HTERT RPE-1 (cell line): Measurements from ENCODE around the gene CDC42SE2.
"Not testable (repeated sequence)": the region's sequence is repeated elsewhere in the genome, so short reads cannot be mapped to it uniquely, and the experiment has no call there.

Experiments
- in situ Hi-C: fragments of 300-500 bp; cut with MboI; formaldehyde crosslinking; loops from 4 replicates; pipeline ENCODE4 v1.14.3; 2020; ENCODE audit warnings: low sequenced_read_pairs

CDC42SE2 gene

DNA sequence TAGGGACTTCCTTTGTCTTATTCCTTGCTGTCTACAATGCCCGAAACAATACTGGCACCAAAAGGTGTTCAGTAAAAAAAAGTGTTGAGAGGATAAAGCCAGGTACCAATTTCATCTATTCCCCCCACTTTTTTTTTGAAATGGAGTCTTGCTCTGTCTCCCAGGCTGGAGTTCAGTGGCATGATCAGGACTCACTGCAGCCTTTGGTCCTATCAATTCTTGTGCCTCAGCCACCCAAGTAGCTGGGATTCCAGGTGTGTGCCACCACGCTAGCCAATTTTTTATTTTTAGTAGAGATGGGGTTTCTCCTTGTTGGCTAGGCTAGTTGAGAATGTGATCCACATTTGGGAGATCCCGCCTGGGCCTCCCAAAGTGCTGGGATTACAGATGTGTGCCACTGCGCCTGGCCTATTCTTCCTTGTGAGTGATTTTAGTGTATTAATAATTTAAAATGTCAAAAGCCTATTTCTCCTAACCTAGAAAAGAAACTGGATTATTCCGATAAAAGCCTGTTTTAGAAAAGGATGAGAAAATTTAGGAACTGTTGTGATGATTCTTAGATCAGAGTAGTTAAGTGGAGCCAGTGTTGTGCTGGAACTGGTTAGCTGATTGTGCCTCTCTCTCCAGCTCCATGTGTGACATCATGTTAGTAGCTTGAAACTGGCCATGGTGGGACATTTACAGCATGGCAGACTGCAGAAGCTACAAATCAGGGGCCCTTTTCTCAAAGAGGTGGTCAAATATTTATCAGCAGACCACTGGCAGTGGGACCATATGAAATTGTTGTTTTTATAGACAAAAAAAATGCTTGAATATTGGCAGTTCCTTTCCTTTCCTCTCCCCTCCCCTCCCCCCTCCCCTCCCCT is 14.3 kb downstream of the CDC42SE2 start:
- in situ Hi-C loops, result no loop called here

DNA sequence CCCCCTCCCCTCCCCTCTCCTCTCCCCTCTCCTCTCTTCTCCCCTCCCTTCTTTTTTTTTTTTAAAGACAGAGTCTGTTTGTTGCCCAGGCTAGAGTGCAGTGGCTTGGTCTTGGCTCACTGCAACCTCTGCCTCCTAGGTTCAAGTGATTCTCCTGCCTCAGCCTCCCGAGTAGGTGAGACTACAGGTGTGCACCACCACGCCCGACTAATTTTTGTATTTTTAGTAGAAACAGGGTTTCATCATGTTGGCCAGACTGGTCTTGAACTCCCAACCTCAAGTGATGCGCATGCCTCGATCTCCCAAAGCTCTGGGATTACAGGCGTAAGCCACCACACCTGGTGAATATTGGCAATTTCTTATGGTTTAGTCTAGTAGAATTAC is 14.9 kb downstream of the CDC42SE2 start:
- in situ Hi-C loops, result not testable (repeated sequence)

DNA sequence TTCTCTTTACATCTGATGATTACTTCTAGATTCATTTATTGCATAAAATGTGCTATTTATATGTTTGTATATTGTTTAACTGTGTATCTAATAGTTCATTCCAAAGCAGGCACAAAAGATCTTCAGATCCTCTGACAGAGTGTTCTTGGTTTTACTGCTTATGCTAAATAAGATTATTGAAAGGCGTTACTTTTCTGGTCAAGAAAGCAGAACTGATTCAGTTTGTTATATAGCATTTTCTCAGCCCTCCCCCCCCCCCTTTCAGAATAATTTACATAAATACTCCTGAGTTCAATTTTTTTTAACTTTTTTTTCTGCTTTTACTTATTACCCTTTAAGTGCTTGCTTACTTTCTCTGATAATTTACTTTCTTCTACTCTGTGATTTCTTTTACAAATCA is 15.4 kb downstream of the CDC42SE2 start:
- in situ Hi-C loops, result no loop called here

DNA sequence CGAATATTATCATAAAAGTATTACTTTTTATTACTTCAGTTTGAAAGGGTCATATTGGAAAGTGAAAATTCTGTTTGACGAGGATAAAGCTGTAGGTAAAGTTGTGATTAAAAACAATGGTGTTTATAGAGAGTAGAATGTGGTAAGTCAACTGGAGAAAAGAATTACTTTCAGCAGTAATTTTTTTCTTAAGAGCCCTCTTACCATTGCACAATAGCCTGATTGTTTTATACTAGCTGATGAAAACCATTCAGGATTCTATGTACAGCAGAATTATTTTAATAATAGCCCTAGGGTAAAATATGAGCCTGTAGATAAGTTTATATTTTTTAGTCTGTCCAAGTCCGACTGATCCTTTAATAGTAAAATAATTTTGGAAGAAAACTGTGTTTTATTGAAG is 16.6 kb downstream of the CDC42SE2 start:
- in situ Hi-C loops, result no loop called here

DNA sequence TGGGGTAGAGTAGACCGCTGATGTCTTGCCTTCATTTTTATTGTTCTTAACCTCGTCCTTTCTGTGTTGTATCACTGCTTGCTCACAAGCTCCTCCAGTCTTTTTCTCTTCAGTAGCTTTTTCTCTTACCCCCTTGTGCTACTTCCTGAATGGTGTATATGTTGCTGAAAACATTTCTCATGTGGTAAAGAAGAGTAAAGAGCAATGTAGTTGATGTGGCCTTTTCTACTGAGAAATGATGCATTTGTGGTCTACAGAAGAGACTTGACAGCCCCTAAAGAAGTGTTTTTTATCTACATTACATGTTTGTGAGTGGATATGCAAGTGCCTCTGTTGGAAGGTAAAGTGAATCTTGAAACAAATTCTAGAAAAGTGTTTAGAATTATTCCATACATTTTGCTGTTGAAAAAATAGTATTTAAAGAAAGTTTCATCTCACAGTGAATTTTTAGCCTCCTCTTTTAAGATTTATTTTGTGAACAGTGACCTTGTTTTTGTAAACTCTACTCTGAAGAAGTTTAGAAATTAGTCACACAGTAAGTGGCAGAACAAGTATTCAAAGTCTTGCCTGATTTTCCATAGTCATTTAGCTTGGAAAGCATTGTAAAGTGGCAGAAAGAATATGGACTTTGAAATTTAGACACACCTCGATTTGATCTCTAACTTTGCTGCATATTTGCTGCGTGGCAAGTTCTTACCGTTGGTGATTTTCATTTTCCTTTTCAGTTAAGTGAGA is 17.4 kb downstream of the CDC42SE2 start:
- in situ Hi-C loops, result no loop called here

DNA sequence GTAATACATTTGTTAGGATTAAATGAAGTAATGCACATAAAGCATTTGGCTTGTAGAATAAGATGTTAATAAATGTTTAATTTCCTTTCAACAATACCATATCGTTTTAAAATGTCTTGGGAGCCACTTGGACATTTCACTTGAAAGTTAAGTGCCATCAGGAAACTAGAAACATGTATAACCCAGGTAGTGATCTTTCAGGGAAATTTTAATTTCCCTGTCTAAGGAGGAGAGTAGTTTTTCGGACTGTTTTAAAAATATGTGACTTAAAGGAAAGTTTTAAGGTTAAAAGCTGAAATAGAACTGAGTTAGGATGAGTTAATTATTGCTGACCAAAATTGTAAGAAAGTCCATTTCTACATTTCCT is 18.0 kb downstream of the CDC42SE2 start:
- in situ Hi-C loops, result no loop called here

DNA sequence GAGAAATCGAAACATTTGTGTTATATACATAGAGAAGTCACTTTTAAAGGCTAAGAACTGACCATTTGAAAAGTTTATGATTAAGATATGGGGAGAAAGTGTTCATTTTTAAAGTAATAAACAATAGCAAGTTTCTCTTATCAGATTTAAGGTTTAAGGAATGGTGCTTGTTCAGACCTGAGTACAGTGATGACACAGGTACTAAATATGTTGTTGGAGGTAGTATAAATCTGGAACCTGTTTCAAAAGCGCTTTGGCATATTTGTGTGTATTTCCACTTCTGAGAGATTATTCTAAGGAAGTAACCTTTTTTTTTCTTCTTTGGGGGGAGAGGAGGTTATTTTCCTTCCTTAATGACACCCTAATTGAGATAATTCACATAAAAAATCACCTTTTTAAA is 18.4 kb downstream of the CDC42SE2 start:
- in situ Hi-C loops, result no loop called here

DNA sequence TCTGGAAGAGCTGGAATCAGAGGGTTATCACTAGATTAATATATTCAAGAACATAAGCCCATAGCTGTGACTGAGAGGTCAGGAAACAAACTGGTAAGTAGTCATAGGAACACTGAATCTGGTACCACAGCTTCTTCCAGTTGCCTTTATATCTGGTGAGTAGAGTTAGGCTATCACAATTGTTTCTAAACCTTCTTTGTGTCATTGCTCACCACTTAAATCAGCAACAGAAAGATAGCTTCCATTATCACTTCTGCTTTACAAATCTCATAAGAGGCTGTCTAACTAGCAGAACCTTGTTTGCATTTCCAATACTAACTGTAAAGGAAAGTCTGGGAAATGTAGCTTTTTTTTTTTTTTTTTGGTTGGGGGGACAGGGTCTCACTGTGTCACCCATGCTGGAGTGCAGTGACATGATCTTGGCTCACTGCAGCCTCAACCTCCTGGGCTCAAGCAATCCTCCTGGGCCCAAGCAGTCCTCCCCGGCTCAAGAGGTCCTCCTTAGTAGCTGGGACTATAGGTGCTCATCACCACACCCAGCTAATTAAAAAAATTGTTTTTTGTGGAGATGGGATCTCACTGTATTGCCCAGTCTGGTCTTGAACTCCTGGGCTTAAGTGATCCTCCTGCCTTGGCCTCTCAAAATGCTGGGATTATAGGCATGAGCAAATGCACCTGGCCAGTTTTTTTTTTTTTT is 22.0 kb downstream of the CDC42SE2 start:
- in situ Hi-C loops, result no loop called here

DNA sequence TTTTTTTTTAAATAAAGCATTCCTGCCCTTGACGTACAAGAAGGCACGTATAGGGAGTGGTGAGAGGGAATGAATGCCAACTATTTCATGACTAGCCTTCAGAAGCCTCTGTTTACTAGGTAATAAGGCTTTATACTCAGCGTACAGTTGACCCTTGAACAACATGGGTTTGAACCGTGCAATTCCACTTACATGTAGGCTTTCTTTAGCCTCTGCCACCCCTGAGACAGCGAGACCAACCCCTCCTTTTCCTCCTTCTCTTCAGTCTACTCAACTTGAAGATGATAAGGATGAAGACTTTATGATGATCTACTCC is 22.5 kb downstream of the CDC42SE2 start:
- in situ Hi-C loops, result no loop called here

DNA sequence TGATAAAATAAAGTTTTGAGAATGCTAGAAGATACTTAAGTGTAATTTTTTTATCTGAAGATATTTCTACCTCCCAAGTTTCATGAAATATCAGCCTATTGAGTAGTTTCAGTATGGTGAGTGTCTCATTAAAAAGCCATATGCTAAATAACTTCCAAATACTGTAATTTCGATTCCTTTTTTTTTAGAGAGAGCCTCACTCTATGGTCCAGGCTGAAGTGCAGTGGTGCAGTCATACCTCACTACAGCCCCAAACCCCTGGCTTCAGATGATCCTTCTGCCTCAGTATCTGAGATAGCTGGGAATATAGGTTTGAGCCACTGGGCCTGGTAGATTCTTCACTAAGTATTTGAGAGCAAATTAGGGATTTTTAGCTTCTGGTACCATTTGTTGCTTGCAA is 24.5 kb downstream of the CDC42SE2 start:
- in situ Hi-C loops, result no loop called here

DNA sequence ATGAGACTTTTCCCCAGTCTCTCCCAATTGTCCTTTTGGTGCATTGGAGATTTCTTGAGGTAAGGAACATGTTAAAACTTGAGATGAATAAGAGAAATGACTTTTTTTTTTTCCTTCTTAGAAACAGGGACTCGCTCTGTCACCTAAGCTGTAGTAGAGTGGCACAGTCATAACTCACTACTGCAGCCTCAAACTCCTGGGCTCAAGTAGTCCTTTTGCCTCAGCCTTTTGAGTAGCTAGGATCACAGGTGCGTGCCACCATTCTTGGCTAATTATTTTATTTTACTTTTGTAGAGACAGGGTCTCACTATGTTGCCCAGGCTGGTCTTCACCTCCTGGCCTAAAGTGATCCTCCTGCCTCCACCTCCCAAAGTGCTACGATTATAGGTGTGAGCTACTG is 25.9 kb downstream of the CDC42SE2 start:
- in situ Hi-C loops, result no loop called here

DNA sequence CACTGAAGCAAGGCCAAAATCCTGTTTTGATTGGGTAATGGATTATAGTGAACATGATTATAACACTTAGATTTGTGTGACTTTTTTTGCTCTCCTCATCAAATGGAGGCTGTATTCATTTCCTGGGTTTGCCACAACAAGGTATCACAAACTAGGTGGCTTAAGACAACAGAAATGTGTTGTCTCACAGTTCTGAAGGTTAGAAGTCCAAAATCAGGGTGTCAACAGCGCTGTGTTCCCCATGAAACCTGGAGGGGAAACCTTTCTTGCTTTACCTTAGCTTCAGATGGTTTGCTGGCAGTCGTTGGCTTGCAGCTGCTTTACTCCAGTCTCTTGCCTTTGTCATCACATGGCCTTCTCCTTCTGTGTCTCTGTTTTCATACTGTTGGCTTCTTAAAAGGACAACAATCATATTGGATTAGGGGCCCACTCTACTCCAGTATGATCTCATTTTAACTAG is 32.4 kb downstream of the CDC42SE2 start:
- in situ Hi-C loops, result no loop called here

DNA sequence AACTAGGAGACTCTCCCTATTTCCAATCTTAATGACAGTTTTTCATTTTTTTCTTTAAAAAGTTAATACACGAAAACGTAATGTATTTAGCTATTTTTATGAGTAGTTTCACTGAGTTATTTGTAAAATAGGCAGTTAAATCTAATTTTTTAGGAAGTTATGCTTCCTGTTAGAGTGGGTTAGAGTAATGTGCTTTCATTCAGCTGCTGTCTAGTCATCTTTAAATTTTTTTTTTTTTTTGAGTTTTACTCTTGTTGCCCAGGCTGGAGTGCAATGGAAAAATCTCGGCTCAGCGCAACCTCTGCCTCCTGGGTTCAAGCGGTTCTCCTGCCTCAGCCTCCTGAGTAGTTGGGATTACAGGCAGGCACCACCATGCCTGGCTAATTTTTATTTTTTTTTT is 34.0 kb downstream of the CDC42SE2 start:
- in situ Hi-C loops, result no loop called here

DNA sequence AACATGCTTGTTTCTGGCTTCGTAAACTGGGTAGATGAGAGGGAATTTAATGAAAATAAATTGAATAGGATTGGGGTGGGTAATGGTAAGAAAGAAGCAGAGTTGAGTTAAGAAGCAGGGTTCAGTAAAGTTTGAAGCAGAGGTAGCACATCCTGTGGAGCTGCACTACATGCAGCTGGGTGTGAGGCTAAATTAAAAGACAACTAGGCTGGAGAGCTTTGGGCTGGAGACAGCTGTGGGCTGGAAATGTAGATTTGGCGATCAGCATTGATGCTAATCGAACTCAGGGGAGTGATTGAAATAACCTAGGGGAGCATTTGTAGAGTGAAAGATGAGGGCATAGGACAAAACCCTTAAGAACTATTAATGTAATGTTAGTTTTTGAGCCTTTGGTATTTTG is 35.6 kb downstream of the CDC42SE2 start:
- in situ Hi-C loops, result no loop called here

DNA sequence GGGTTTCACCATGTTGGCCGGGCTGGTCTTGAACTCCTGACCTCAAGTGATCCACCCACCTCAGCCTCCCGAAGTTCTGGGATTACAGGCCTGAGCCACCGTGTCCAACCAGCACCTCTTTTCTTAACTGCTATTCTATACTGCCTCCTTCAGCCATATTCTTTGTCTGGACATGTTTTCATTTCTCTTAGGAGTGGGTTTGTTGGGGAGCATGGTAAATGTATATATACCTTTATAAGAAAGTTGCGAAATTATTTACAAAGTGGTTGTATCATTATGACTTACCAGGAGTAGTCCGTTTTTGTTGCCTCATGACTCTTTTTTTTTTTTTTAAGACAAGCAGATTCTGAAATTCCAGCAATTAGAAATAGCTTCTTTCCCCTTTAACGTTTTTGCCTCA is 38.7 kb downstream of the CDC42SE2 start:
- in situ Hi-C loops, result no loop called here

DNA sequence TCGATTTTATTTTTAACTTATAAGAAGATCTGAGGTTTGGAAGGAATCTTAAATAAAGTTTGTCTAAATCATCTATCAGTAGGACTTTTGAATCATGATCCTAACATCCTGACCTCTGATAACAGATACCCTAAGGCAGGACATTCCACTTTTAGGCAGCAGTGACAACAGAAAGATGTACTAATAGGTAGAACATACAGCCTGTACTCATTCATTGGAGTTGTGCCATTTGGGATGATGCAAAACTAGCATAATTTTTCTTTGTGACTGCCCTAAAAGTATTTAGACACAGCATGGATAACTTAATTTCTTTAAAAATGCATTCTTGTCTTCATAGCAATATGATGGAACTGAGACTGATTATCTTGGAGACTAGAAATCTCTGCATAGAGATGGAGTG is 39.7 kb downstream of the CDC42SE2 start:
- in situ Hi-C loops, result no loop called here

DNA sequence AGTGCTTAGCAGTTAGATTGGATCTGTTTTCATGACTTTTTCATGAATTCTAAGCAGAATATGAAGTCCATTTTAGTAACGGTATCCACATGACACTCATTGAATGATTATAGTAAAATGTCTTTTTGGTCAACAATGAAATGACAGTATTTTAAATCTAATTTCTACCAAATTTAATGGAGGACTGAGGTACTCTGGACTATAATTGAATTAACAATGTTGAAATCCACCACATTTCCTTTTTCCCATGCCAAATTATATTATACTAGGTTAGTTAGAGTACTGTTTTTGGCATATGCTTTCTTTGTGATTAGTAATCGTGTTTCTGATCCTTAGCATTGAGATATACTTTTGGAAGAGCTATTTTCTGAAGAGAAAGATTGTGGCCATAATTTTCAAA is 40.6 kb downstream of the CDC42SE2 start:
- in situ Hi-C loops, result no loop called here

DNA sequence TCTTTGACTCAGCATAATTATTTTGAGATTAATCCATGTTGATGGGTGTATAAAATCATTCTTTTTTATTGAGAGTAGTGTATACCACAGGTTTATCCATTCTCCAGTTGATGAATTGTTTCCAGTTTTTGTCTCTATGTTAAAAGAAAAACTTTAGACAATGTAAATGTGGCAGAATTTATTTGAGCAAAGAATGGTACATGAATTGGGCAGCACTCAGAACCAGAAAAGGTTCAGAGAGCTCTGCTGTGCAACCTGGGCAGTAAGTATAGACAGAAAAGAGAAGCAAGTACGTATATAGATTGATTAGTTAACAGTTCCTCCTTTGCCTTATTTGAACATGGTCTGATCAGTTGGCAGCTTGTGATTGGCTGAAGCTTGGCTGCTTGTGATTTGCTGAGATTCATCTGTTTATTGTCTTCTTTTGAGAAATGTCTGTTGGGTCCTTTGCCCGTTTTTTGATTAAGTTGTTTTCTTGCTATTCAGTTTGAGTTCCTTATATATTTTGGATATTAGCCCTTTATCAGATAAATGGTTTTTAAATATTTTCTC is 41.4 kb downstream of the CDC42SE2 start:
- in situ Hi-C loops, result no loop called here

DNA sequence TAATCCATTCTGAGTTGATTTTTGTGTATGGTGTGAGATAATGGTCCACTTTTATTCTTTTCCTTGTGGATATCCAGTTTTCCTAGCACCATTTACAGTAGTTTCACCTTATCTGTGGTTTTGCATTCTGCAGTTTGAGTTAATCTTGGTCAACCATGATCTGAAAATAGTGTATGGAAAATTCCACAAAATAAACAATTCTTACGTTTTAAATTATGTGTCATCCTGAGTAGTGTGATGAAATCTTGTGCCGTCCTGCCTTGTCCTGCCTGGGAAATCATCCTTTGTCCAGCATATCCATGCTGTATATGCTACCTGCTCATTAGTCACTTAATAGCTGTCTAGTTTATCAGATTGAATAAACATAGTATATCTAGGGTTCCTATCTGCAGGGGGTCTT is 42.1 kb downstream of the CDC42SE2 start:
- in situ Hi-C loops, result no loop called here

DNA sequence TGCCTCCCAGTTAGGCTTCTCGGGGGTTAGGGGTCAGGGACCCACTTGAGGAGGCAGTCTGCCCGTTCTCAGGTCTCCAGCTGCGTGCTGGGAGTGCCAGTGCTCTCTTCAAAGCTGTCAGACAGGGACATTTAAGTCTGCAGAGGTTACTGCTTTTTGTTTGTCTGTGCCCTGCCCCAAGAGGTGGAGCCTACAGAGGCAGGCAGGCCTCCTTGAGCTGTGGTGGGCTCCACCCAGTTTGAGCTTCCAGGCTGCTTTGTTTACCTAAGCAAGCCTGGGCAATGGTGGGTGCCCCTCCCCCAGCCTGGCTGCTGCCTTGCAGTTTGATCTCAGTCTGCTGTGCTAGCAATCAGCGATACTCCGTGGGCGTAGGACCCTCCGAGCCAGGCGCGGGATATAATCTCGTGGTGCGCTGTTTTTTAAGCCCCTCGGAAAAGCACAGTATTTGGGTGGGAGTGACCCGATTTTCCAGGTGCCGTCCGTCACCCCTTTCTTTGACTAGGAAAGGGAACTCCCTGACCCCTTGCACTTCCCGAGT is 48.5 kb downstream of the CDC42SE2 start:
- in situ Hi-C loops, result not testable (repeated sequence)

DNA sequence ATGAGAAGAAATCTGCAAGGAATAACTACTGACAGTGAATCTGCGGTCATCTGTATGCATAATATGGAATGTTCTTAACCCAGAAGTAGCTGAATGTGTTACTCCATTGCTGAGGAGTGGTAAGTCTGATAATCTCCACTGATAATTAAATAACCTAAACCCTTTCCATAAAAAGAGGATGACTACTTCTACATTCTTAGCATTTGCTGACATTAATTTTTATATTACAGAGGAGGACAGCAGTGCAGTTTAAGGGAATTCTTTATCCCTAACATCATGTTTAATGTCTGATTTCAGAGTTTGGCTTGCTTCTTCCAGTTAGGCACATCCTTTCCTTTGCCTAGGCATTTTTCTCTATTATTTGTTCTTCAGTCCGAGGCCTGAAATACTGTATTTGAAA is 52.2 kb downstream of the CDC42SE2 start:
- in situ Hi-C loops, result no loop called here
